Urinary bladder (tissue), 2 donors: ENCODE data around the gene DHX15. TPM values are rescaled to one million over a fixed set of nuclear protein-coding genes. Genes with fewer than 3 reads are reported as not detected.

Source experiments
- polyA plus RNA-seq: library from polyadenylated mRNA; stranded (reverse); fragments of 200-250 nt; gene quantifications from one replicate; pipeline ENCODE4 v1.2.3, GENCODE V29; 2013
- small RNA-seq: library from RNA; depleted of rRNA; stranded (forward); fragments of <200 nt; gene quantifications from one replicate; pipeline ENCODE3, GENCODE V24; 2014
- total RNA-seq: library from RNA; depleted of rRNA; stranded (reverse); fragments of >200 nt; gene quantifications from one replicate; pipeline ENCODE4 v1.2.3, GENCODE V29; 2014
- donor health status: healthy.

DHX15 gene
- total and polyA plus RNA-seq, 2 donors, result 58.5 to 300 TPM

Small RNA genes within 50 kb of the gene (small RNA-seq; reads per million reads assigned to genes)
- gene MIR573 (not detected), gene RN7SL16P (not detected)

Other genes with a start within 250 kb of the DHX15 start
- 27.1 TPM for gene SOD3, start 211.0 kb upstream of the DHX15 start, total RNA-seq
- gene SOD3, start 211.0 kb upstream of the DHX15 start, polyA plus RNA-seq, result 247 TPM